ENCODE measurements around the gene ADAMTS3.

The ADAMTS3 gene

GRCh38 chr4:72394012-72394663, 174.9 kb downstream of the ADAMTS3 start:
- H3K4me3 ChIP-seq (ENCODE audit: low read depth, low read length) = no peak overlapping the region
- TF ChIP-seq, protein P1, sequence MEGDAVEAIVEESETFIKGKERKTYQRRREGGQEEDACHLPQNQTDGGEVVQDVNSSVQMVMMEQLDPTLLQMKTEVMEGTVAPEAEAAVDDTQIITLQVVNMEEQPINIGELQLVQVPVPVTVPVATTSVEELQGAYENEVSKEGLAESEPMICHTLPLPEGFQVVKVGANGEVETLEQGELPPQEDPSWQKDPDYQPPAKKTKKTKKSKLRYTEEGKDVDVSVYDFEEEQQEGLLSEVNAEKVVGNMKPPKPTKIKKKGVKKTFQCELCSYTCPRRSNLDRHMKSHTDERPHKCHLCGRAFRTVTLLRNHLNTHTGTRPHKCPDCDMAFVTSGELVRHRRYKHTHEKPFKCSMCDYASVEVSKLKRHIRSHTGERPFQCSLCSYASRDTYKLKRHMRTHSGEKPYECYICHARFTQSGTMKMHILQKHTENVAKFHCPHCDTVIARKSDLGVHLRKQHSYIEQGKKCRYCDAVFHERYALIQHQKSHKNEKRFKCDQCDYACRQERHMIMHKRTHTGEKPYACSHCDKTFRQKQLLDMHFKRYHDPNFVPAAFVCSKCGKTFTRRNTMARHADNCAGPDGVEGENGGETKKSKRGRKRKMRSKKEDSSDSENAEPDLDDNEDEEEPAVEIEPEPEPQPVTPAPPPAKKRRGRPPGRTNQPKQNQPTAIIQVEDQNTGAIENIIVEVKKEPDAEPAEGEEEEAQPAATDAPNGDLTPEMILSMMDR (IDR thresholded peaks at IDR 0.05; ENCODE audit: borderline replicate concordance, insufficient read depth, low read depth, low read length) = no peak

GRCh38 chr4:72391281-72391680, 177.7 kb downstream of the ADAMTS3 start:
- TF ChIP-seq, protein P1 (IDR thresholded peaks at IDR 0.05; ENCODE audit: borderline replicate concordance, insufficient read depth, low read depth, low read length) = no peak

DNA sequence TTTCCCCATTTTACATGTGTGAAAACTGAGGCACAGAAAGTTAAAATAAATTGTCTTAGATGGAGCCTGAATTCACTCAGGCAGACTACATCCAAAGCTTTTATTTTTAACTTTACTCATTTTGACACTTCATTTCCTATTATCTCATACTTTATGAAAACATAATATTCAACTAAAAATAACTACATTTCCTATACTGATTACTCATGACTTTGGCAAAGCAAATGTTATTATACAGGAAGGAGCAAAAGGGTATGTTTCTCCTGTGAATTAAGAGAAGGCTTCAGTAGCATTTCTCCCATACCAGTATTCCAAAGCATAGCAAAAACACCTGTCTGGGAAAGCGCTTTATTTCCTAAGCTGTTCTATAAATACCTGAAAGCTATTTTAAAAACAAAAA, 178.6 kb downstream of the ADAMTS3 start:
- no peak overlapping the region for H3K4me3 ChIP-seq (ENCODE audit: low read depth, low read length)
- TF ChIP-seq, protein P1 (IDR thresholded peaks at IDR 0.05; ENCODE audit: borderline replicate concordance, insufficient read depth, low read depth, low read length) = no peak

More at GRCh38 chr4:72391281-72391680, 177.7 kb downstream of the ADAMTS3 start:
- no peak overlapping the region for H3K4me3 ChIP-seq (ENCODE audit: low read depth, low read length)

DNA sequence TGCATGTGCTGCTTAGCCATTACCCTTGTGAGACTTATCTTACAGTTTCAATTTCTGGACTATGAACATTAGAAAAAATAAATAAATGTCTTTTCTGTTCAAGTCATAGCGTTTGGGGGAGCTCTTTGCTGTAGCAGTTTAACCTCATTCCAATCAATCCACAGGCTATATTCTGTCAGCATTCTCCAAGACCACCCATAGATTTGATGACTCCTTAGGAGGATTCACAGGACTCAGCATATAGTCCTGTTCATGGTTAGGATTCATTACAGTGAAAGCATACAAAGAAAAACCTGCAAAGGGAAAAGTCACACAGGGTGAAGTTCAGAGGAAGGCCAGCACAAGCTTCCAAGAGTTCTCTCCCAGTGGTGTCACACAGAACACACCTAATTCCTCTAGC, 180.5 kb downstream of the ADAMTS3 start:
- H3K4me3 ChIP-seq (ENCODE audit: low read depth, low read length) = no peak overlapping the region
- TF ChIP-seq, protein P1 (IDR thresholded peaks at IDR 0.05; ENCODE audit: borderline replicate concordance, insufficient read depth, low read depth, low read length) = no peak

- H3K4me3 ChIP-seq (ENCODE audit: low read depth, low read length) = no peak overlapping the region
- TF ChIP-seq, protein P1 (IDR thresholded peaks at IDR 0.05; ENCODE audit: borderline replicate concordance, insufficient read depth, low read depth, low read length) = no peak
Measured at GRCh38 chr4:72387959-72388358, 181.1 kb downstream of the ADAMTS3 start.

DNA sequence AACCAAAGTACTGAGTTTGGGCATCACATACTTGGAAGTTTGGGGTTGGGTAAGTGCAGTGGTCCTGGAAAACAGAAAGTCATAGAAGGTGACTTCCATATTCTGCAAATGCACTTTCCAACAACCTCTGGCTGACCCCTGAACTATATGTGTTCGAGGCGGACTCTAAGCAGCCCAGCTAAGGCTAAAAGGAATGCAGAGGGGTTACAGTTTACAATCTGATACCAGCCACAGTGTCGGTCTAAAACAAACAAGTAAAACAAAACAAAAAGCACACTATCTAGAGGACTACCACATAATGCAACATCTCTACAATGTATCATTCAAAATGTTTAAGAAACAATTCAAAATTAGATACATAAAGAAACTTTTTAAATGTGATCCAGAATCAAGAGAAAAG, 185.6 kb downstream of the ADAMTS3 start:
- no peak overlapping the region for H3K4me3 ChIP-seq (ENCODE audit: low read depth, low read length)
- TF ChIP-seq, protein P1 (IDR thresholded peaks at IDR 0.05; ENCODE audit: borderline replicate concordance, insufficient read depth, low read depth, low read length) = no peak

DNA sequence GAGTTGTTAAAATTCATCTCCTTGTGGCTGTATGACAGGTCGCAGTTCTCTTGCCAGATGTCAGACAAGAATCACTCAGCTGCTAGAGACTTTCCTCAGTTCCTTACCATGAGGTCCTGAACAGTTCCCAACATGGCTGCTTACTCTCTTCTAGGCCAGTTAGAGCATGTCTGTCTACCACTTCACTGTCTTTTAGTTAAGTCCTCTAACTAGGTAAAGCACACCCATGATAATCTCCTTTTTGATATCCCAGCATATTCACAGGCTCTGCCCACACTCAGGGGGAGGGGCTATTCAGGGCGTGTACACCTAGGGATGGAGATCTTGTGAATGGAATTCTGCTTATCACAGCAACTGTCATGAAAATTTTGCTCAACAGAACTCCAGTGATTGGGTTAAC, 190.1 kb downstream of the ADAMTS3 start:
- TF ChIP-seq, protein P1 (IDR thresholded peaks at IDR 0.05; ENCODE audit: borderline replicate concordance, insufficient read depth, low read depth, low read length) = no peak

More for the DNA sequence above, 190.1 kb downstream of the ADAMTS3 start:
- no peak overlapping the region for H3K4me3 ChIP-seq (ENCODE audit: low read depth, low read length)
